ENCODE results near the gene PRDM7.
"Not testable (repeated sequence)": the region's sequence is repeated elsewhere in the genome, so short reads cannot be mapped to it uniquely, and the experiment has no call there.

The PRDM7 gene

GRCh38 chr16:90077240-90077756 lies at the start of gene PRDM7:
Gene PRDM7 (minus strand): TSS chr16:90077331. CDS start chr16:90075910, 1,421 bp downstream.
- peak; percentile 86 for DNase-seq

GRCh38 chr16:90121846-90122245 lies 44.7 kb upstream of the PRDM7 start:
- DNase-seq, result not testable (repeated sequence)

- DNase-seq, result not testable (repeated sequence)
These were observed 30.5 kb upstream of the PRDM7 start for GRCh38 chr16:90107617-90108016.

- not testable (repeated sequence) for DNase-seq
These were observed 29.9 kb upstream of the PRDM7 start for GRCh38 chr16:90107060-90107459.

- not testable (repeated sequence) for DNase-seq
These were observed 29.1 kb upstream of the PRDM7 start for GRCh38 chr16:90106271-90106670.

GRCh38 chr16:90104725-90105124 lies 27.6 kb upstream of the PRDM7 start:
- not testable (repeated sequence) for DNase-seq

GRCh38 chr16:90102086-90102884 lies 25.2 kb upstream of the PRDM7 start:
- DNase-seq, result not testable (repeated sequence)

- DNase-seq, result not testable (repeated sequence)
These were observed 24.2 kb upstream of the PRDM7 start for GRCh38 chr16:90101332-90101731.

- DNase-seq, result not testable (repeated sequence)
These were observed 23.7 kb upstream of the PRDM7 start for GRCh38 chr16:90100790-90101189.

GRCh38 chr16:90100229-90100628 lies 23.1 kb upstream of the PRDM7 start:
- DNase-seq, result not testable (repeated sequence)

- DNase-seq, result not testable (repeated sequence)
These were observed 21.8 kb upstream of the PRDM7 start for GRCh38 chr16:90098936-90099335.

- DNase-seq, result not testable (repeated sequence)
These were observed 20.0 kb upstream of the PRDM7 start for GRCh38 chr16:90097010-90097684.

- DNase-seq, result not testable (repeated sequence)
These were observed 17.7 kb upstream of the PRDM7 start for GRCh38 chr16:90094791-90095190.

- not testable (repeated sequence) for DNase-seq
These were observed 17.2 kb upstream of the PRDM7 start for GRCh38 chr16:90094296-90094695.

- not testable (repeated sequence) for DNase-seq
These were observed 16.7 kb upstream of the PRDM7 start for GRCh38 chr16:90093799-90094198.

- not testable (repeated sequence) for DNase-seq
These were observed 15.7 kb upstream of the PRDM7 start for GRCh38 chr16:90092781-90093180.

GRCh38 chr16:90084215-90084950 lies 7.3 kb upstream of the PRDM7 start:
- no peak for DNase-seq

- no peak for DNase-seq
These were observed 6.0 kb upstream of the PRDM7 start for GRCh38 chr16:90083139-90083538.

- no peak for DNase-seq
These were observed 4.5 kb upstream of the PRDM7 start for GRCh38 chr16:90081606-90081970.

- DNase-seq, result no peak
These were observed 1.4 kb upstream of the PRDM7 start for GRCh38 chr16:90078579-90078895.

- DNase-seq, result no peak
These were observed 837 bp upstream of the PRDM7 start for GRCh38 chr16:90077757-90078578.

- DNase-seq, result no peak
These were observed 4.6 kb downstream of the PRDM7 start for GRCh38 chr16:90072442-90073105.

All from amniotic stem cell (primary cell).